Measurements from ENCODE around the gene FHOD1. TPM values are rescaled to one million over a fixed set of nuclear protein-coding genes. Genes with fewer than 3 reads are reported as not detected.

The FHOD1 gene
- total and polyA plus RNA-seq, 9 of the 15 experiments (the other 6 are each of a cell fraction or from before 2014, with no cell fraction given): 18.7 to 126 (median 32.3) TPM

DNA sequence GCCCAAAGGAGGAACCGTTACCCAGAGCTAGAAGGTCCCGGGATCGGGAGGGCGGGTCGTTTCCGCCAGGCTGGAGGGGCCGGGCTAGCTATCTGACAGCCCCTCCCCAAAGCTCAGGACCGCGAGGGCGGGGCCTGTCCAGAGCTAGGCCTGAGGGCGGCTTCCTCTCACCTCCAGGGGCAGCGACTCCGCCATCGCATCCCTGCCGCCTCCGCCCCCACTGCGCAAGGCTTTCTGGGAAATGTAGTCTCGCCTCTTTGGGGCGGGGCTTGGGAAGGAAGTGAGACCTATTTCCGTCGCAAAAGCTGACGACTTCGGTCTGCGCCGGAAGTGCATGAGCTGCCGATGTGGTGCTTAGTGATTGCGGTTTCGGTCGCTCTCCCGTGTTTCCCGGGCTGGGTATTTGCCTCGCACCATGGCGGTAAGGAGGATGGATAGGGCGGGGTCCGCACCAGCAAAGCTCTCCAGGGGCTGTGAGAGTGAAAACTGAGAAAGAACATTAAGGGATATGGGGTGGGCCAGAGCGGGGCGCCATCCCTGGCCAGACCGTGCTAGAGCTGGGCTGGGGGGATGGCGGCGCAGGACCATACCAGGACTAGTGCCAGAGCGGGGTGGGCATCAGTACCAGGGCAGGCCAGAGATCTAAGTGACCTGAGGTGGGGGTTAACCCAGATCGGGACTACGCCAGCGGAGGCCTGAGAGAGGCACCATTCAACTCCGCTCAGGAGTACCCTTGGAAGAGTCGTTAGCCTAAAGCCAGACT, 20.3 kb downstream of the FHOD1 start, which contains the start of gene TMEM208 (continued):
- TF ChIP-seq ZNF124 (CRISPR knock-in tag; IDR thresholded peaks at IDR 0.05) (no peak), NFYB (IDR thresholded peaks at IDR 0.05; ENCODE audit: extremely low read depth, insufficient read length) (no peak), CREBBP (IDR thresholded peaks at IDR 0.05; ENCODE audit: low read depth, low read length) (no peak), SMARCA4 (IDR thresholded peaks at IDR 0.05) (no peak), NFXL1 (CRISPR knock-in tag; IDR thresholded peaks at IDR 0.05) (no peak), MYNN (IDR thresholded peaks at IDR 0.05) (no peak), MYNN (CRISPR knock-in tag; IDR thresholded peaks at IDR 0.05) (no peak), YBX1 (IDR thresholded peaks at IDR 0.05) (no peak), MCM7 (IDR thresholded peaks at IDR 0.05) (no peak), NRF1 (conservative IDR thresholded peaks at IDR 0.05 in 1 of 2, IDR thresholded peaks at IDR 0.05 in 1 of 2) (peak; percentile 89 to 91), KLF10 (CRISPR knock-in tag; IDR thresholded peaks at IDR 0.05) (no peak), ZNF134 (CRISPR knock-in tag; conservative IDR thresholded peaks at IDR 0.05) (no peak), PCBP1 (IDR thresholded peaks at IDR 0.05; ENCODE audit: low read depth, low read length, poor library complexity, severe bottlenecking) (no peak), ZNF384 (IDR thresholded peaks at IDR 0.05; ENCODE audit: low read depth, low read length) (no peak), HNRNPUL1 (IDR thresholded peaks at IDR 0.05; ENCODE audit: low read length) (no peak), ZBTB1 (CRISPR knock-in tag; IDR thresholded peaks at IDR 0.05; ENCODE audit: borderline replicate concordance, low read depth) (no peak), SRSF9 (IDR thresholded peaks at IDR 0.05; ENCODE audit: borderline replicate concordance, low read depth, low read length) (no peak), FOXJ2 (tag; IDR thresholded peaks at IDR 0.05) (0 out of 2 replicates have a peak, but pooled peaks have one; percentile 31), SAFB (IDR thresholded peaks at IDR 0.05; ENCODE audit: borderline replicate concordance, low read depth, low read length) (no peak), YY1 (IDR thresholded peaks at IDR 0.05; ENCODE audit: borderline replicate concordance in 1 of 3, control insufficient read depth in 1 of 3, extremely low read depth in 1 of 3, insufficient read depth in 3 of 3, insufficient read length in 1 of 3, insufficient replicate concordance in 2 of 3, low read depth in 1 of 3, low read length in 2 of 3) (peak; percentile 55 to 90 (median 86)), NCOA1 (IDR thresholded peaks at IDR 0.05; ENCODE audit: low read depth) (no peak), HEY1 (CRISPR knock-in tag; IDR thresholded peaks at IDR 0.05; ENCODE audit: borderline replicate concordance) (no peak)
- TF ChIP-seq, protein P1, sequence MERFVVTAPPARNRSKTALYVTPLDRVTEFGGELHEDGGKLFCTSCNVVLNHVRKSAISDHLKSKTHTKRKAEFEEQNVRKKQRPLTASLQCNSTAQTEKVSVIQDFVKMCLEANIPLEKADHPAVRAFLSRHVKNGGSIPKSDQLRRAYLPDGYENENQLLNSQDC (CRISPR knock-in tag; IDR thresholded peaks at IDR 0.05): no peak
- TF ChIP-seq, protein P2, sequence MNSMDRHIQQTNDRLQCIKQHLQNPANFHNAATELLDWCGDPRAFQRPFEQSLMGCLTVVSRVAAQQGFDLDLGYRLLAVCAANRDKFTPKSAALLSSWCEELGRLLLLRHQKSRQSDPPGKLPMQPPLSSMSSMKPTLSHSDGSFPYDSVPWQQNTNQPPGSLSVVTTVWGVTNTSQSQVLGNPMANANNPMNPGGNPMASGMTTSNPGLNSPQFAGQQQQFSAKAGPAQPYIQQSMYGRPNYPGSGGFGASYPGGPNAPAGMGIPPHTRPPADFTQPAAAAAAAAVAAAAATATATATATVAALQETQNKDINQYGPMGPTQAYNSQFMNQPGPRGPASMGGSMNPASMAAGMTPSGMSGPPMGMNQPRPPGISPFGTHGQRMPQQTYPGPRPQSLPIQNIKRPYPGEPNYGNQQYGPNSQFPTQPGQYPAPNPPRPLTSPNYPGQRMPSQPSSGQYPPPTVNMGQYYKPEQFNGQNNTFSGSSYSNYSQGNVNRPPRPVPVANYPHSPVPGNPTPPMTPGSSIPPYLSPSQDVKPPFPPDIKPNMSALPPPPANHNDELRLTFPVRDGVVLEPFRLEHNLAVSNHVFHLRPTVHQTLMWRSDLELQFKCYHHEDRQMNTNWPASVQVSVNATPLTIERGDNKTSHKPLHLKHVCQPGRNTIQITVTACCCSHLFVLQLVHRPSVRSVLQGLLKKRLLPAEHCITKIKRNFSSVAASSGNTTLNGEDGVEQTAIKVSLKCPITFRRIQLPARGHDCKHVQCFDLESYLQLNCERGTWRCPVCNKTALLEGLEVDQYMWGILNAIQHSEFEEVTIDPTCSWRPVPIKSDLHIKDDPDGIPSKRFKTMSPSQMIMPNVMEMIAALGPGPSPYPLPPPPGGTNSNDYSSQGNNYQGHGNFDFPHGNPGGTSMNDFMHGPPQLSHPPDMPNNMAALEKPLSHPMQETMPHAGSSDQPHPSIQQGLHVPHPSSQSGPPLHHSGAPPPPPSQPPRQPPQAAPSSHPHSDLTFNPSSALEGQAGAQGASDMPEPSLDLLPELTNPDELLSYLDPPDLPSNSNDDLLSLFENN (IDR thresholded peaks at IDR 0.05; ENCODE audit: low read depth in 2 of 2, low read length in 2 of 2): 0 out of 4 replicates have a peak, but pooled peaks of 1 of the 2 experiments have one; percentile 8
- TF ChIP-seq, protein P3, sequence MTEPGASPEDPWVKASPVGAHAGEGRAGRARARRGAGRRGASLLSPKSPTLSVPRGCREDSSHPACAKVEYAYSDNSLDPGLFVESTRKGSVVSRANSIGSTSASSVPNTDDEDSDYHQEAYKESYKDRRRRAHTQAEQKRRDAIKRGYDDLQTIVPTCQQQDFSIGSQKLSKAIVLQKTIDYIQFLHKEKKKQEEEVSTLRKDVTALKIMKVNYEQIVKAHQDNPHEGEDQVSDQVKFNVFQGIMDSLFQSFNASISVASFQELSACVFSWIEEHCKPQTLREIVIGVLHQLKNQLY (CRISPR knock-in tag; conservative IDR thresholded peaks at IDR 0.05): peak in 1 of 2 experiments; percentile 80; a peak in 1 of 4 replicates

Data from K562 (cell line).